Testis (tissue), 2 donors: ENCODE data around the gene NMT1.

Experiments
- POLR2A ChIP-seq: fragments of 450-650 bp; IDR thresholded peaks from one replicate; pipeline ENCODE4 v1.6.1; 2017; ENCODE audit warnings: antibody characterized with exemption, mild to moderate bottlenecking, moderate library complexity
- TF ChIP-seq, protein P1 (sequence below), 3 experiments: fragments of 450-650 bp in 2 of 3; fragments of 200-600 bp in 1 of 3; sonication (generic) in 1 of 3; IDR thresholded peaks; one replicate each; pipeline ENCODE4 v1.5.1; 2016 to 2019; ENCODE audit warnings: antibody characterized with exemption in 3 of 3, mild to moderate bottlenecking in 2 of 3, moderate library complexity in 1 of 3

DNA sequence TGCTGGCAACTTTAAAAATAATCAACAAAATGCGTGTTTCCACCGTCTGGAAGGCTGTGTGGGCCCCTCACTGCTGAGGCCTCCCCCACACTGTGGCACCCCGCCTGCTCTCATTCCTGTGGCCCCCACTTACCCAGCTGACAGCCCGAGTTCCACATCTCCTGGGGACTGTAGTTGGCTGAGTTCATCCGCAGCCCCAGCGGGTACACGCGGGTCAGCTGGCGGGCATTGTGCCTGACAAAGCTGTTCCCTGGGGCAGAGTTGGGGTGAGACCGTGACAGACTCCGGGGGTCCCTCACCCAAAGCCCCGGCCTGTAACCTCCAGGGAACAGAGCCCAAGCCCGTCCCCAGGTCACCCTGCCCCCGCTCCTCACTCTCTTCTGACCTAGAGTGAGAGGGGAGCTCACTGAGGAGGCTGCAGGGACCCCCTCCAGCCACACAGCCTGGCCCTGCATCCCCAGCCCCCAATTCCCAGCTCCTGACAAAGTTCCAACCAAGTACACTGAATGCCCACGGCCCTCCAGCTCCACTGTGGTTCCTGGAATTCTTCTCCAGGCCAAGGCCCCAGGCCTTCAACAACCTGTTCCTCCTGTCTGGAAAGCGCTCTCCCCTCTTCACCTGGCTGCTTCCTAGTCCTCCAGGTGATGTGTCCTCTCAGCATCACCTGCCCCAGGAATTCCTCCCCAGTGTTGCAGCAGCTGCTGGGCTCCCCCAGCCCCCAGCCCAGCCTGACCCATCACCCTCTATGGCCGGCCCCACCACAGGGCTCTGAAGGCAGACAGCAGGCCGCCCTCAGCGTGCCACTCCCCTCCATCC is 53.2 kb downstream of the NMT1 start:
- TF ChIP-seq, protein P1, sequence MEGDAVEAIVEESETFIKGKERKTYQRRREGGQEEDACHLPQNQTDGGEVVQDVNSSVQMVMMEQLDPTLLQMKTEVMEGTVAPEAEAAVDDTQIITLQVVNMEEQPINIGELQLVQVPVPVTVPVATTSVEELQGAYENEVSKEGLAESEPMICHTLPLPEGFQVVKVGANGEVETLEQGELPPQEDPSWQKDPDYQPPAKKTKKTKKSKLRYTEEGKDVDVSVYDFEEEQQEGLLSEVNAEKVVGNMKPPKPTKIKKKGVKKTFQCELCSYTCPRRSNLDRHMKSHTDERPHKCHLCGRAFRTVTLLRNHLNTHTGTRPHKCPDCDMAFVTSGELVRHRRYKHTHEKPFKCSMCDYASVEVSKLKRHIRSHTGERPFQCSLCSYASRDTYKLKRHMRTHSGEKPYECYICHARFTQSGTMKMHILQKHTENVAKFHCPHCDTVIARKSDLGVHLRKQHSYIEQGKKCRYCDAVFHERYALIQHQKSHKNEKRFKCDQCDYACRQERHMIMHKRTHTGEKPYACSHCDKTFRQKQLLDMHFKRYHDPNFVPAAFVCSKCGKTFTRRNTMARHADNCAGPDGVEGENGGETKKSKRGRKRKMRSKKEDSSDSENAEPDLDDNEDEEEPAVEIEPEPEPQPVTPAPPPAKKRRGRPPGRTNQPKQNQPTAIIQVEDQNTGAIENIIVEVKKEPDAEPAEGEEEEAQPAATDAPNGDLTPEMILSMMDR (IDR thresholded peaks at IDR 0.05) = no peak
- no peak for TF ChIP-seq POLR2A
